B cell (primary cell): ENCODE measurements around the gene ENSA.

Source experiments
- EZH2 ChIP-seq: IDR thresholded peaks from 2 replicates; pipeline ENCODE4 v1.6.1; 2012; ENCODE audit warnings: borderline replicate concordance, low read depth, mild to moderate bottlenecking, moderate library complexity, low read length; ENCODE audit not compliant: insufficient read depth, poor library complexity, severe bottlenecking
- TF ChIP-seq, protein P1 (sequence below): fragments of 200-600 bp; IDR thresholded peaks from one replicate; pipeline ENCODE4 v1.8.0; 2022; ENCODE audit warnings: antibody characterized with exemption, mild to moderate bottlenecking

GRCh38 chr1:150575072-150575489 is 54.3 kb downstream of the ENSA start:
- TF ChIP-seq, protein P1, sequence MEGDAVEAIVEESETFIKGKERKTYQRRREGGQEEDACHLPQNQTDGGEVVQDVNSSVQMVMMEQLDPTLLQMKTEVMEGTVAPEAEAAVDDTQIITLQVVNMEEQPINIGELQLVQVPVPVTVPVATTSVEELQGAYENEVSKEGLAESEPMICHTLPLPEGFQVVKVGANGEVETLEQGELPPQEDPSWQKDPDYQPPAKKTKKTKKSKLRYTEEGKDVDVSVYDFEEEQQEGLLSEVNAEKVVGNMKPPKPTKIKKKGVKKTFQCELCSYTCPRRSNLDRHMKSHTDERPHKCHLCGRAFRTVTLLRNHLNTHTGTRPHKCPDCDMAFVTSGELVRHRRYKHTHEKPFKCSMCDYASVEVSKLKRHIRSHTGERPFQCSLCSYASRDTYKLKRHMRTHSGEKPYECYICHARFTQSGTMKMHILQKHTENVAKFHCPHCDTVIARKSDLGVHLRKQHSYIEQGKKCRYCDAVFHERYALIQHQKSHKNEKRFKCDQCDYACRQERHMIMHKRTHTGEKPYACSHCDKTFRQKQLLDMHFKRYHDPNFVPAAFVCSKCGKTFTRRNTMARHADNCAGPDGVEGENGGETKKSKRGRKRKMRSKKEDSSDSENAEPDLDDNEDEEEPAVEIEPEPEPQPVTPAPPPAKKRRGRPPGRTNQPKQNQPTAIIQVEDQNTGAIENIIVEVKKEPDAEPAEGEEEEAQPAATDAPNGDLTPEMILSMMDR = no peak
- TF ChIP-seq EZH2 = no peak
